Esophagus squamous epithelium (tissue), 4 donors: ENCODE results near the gene CTNNA3.

Experiments used
- CTCF ChIP-seq, 6 experiments: fragments of 450-650 bp in 4 of 6; fragments of 200-600 bp in 2 of 6; sonication (generic) in 2 of 6; IDR thresholded peaks; one replicate each; pipeline ENCODE4 v1.5.1; 2016 to 2019; ENCODE audit warnings: antibody characterized with exemption in 6 of 6, mild to moderate bottlenecking in 4 of 6, moderate library complexity in 4 of 6
- POLR2A ChIP-seq, 4 donors: fragments of 450-650 bp; IDR thresholded peaks; one replicate each; pipeline ENCODE4 v1.6.1; 2017; ENCODE audit warnings: antibody characterized with exemption in 4 of 4, mild to moderate bottlenecking in 4 of 4, moderate library complexity in 3 of 4

- TF ChIP-seq CTCF (IDR thresholded peaks at IDR 0.05) (no peak), POLR2A (IDR thresholded peaks at IDR 0.05) (no peak)
Measured at GRCh38 chr10:66804962-66805361, 891.0 kb downstream of the CTNNA3 start.
